SU-DHL-6 (cell line): ENCODE data around the gene ZNF710.

ENCODE experiments used
- EZH2phosphoT487 ChIP-seq: fragments of 200-600 bp; sonication (generic), shearing (Covaris generic); conservative IDR thresholded peaks from 2 replicates; pipeline ENCODE4 v1.6.1; 2018; ENCODE audit warnings: mild to moderate bottlenecking, antibody characterized with exemption, low read length, moderate library complexity, mixed read lengths
- TF ChIP-seq, protein P1 (sequence below): fragments of 200-600 bp; sonication (generic); IDR thresholded peaks from one replicate; pipeline ENCODE4 v1.5.1; 2017; ENCODE audit warnings: antibody characterized with exemption, mild to moderate bottlenecking, low read length, moderate library complexity; ENCODE audit not compliant: insufficient read depth, poor library complexity, severe bottlenecking

DNA sequence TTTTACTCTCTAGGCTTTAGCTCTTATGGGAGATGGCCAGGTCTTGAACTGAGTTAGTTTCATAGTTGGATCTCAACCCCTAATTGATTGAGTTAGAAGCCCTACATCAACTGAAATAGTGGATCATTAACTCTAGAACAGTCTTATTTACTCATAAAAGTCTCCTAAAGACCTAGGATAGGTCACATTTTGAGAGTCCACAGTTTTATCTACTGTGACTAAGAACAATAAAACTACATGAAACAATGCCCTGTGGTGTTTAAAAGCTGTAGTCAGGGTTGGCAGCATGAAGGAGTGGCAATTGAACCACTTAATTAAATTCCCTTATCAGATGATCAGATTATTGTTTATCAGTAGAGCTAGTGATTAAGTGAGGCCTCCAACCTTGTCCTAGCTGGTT lies 123.4 kb downstream of the ZNF710 start:
- TF ChIP-seq, protein P1, sequence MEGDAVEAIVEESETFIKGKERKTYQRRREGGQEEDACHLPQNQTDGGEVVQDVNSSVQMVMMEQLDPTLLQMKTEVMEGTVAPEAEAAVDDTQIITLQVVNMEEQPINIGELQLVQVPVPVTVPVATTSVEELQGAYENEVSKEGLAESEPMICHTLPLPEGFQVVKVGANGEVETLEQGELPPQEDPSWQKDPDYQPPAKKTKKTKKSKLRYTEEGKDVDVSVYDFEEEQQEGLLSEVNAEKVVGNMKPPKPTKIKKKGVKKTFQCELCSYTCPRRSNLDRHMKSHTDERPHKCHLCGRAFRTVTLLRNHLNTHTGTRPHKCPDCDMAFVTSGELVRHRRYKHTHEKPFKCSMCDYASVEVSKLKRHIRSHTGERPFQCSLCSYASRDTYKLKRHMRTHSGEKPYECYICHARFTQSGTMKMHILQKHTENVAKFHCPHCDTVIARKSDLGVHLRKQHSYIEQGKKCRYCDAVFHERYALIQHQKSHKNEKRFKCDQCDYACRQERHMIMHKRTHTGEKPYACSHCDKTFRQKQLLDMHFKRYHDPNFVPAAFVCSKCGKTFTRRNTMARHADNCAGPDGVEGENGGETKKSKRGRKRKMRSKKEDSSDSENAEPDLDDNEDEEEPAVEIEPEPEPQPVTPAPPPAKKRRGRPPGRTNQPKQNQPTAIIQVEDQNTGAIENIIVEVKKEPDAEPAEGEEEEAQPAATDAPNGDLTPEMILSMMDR, result no peak
- no peak for TF ChIP-seq EZH2phosphoT487
